ENCODE results near the gene GAR1.

GAR1 gene

GRCh38 chr4:109872065-109872464 is 56.5 kb downstream of the GAR1 start:
- Histone ChIP-seq H3K4me1 (ENCODE audit: control insufficient read depth, insufficient read depth, low read length) (no peaks in the 10 kb centered on the region; the same call in 1 of the 2 replicates), H3K4me3 (ENCODE audit: low read depth, low read length) (no peak overlapping the region), H3K36me3 (ENCODE audit: control insufficient read depth in 2 of 2, insufficient read depth in 1 of 2, low read length in 2 of 2) (no peaks in the 10 kb centered on the region), H3K9me3 (ENCODE audit: control insufficient read depth, insufficient read depth, low read depth, low read length) (no peaks in the 10 kb centered on the region), H3K27ac (ENCODE audit: extremely low read depth, low read depth, low read length) (no peak overlapping the region)
- POLR2A ChIA-PET: no interaction called here
- TF ChIP-seq ZFP69B (tag by site-specific recombination; IDR thresholded peaks at IDR 0.05) (no peak), MEIS1 (CRISPR knock-in tag; IDR thresholded peaks at IDR 0.05; ENCODE audit: borderline replicate concordance) (no peak), TRIM28 (IDR thresholded peaks at IDR 0.05; ENCODE audit: borderline replicate concordance, low read length) (no peak), ZNF148 (tag by site-specific recombination; IDR thresholded peaks at IDR 0.05; ENCODE audit: borderline replicate concordance) (no peak), ZNF664 (tag by site-specific recombination; IDR thresholded peaks at IDR 0.05) (no peak), PRDM6 (tag by site-specific recombination; IDR thresholded peaks at IDR 0.05) (no peak), ZNF518A (tag by site-specific recombination; conservative IDR thresholded peaks at IDR 0.05; ENCODE audit: low read depth) (no peak), ZNF274 (IDR thresholded peaks at IDR 0.05; ENCODE audit: low read length) (no peak), ZNF274 (tag by site-specific recombination; IDR thresholded peaks at IDR 0.05; ENCODE audit: borderline replicate concordance) (no peak), KLF7 (tag by site-specific recombination; IDR thresholded peaks at IDR 0.05; ENCODE audit: borderline replicate concordance) (no peak), ZNF560 (tag by site-specific recombination; IDR thresholded peaks at IDR 0.05; ENCODE audit: borderline replicate concordance) (no peak), ZNF202 (tag by site-specific recombination; IDR thresholded peaks at IDR 0.05; ENCODE audit: borderline replicate concordance) (no peak), SP2 (tag by site-specific recombination; IDR thresholded peaks at IDR 0.05) (no peak), IKZF3 (tag by site-specific recombination; IDR thresholded peaks at IDR 0.05) (no peak), ZNF169 (tag by site-specific recombination; IDR thresholded peaks at IDR 0.05) (no peak), ZNF707 (tag by site-specific recombination; IDR thresholded peaks at IDR 0.05) (no peak), ZNF621 (tag by site-specific recombination; IDR thresholded peaks at IDR 0.05) (no peak), ZNF629 (tag by site-specific recombination; IDR thresholded peaks at IDR 0.05) (no peak), ZFHX2 (tag by site-specific recombination; conservative IDR thresholded peaks at IDR 0.05) (no peak)
- TF ChIP-seq, protein P1, sequence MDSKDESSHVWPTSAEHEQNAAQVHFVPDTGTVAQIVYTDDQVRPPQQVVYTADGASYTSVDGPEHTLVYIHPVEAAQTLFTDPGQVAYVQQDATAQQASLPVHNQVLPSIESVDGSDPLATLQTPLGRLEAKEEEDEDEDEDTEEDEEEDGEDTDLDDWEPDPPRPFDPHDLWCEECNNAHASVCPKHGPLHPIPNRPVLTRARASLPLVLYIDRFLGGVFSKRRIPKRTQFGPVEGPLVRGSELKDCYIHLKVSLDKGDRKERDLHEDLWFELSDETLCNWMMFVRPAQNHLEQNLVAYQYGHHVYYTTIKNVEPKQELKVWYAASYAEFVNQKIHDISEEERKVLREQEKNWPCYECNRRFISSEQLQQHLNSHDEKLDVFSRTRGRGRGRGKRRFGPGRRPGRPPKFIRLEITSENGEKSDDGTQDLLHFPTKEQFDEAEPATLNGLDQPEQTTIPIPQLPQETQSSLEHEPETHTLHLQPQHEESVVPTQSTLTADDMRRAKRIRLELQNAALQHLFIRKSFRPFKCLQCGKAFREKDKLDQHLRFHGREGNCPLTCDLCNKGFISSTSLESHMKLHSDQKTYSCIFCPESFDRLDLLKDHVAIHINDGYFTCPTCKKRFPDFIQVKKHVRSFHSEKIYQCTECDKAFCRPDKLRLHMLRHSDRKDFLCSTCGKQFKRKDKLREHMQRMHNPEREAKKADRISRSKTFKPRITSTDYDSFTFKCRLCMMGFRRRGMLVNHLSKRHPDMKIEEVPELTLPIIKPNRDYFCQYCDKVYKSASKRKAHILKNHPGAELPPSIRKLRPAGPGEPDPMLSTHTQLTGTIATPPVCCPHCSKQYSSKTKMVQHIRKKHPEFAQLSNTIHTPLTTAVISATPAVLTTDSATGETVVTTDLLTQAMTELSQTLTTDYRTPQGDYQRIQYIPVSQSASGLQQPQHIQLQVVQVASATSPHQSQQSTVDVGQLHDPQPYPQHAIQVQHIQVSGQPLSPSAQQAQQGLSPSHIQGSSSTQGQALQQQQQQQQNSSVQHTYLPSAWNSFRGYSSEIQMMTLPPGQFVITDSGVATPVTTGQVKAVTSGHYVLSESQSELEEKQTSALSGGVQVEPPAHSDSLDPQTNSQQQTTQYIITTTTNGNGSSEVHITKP (tag by site-specific recombination; IDR thresholded peaks at IDR 0.05): no peak
- CTCF ChIA-PET: no interaction called here
